ENCODE results near the gene LRRC57.

LRRC57 gene

DNA sequence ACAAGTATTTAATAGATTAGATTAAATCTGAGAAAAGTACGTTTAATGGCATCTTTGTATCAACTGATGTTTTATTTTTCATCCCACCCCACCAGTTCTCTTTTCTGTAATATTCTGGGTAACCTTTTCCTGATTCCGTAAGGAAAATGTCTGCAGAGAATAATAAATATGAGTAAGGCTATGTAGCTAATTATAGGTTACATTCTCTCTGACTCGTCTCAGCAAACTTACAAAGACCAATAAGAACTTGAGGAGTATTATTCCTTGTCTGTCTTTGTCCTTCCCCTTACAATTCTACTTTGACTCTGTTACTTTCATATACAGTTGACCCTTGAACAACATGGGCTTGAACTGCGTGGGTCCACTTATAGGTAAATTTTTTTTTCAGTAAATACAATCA, 41.1 kb downstream of the LRRC57 start:
- H3K23ac ChIP-seq (ENCODE audit: low read depth, low read length, poor library complexity): no peak overlapping the region
- no peak overlapping the region for H3K14ac ChIP-seq (ENCODE audit: low read length)
- no peak overlapping the region for H3K4ac ChIP-seq (ENCODE audit: low read length)
- no peak overlapping the region for H2BK120ac ChIP-seq (ENCODE audit: low read depth, low read length)
- H2AFZ ChIP-seq (ENCODE audit: low read length): no peak overlapping the region
- no peak for DNase-seq (ENCODE audit: low spot score)
- peaks cover 0 to 34% of the 10 kb centered on the region in 2 donors for H3K36me3 ChIP-seq (replicated peaks in 1 of 2; ENCODE audit: control insufficient read depth in 2 of 2, insufficient read depth in 2 of 2, low read length in 2 of 2)
- no peaks in the 10 kb centered on the region for H3K4me1 ChIP-seq (ENCODE audit: control insufficient read depth in 2 of 2, insufficient read depth in 1 of 2, low read depth in 1 of 2, low read length in 2 of 2)
- no peak overlapping the region for H2BK12ac ChIP-seq (ENCODE audit: low read length)
- H3K9ac ChIP-seq (ENCODE audit: low read depth, low read length, poor library complexity): no peak overlapping the region
- H2AK5ac ChIP-seq (ENCODE audit: low read depth, low read length): no peak overlapping the region
- H3K4me3 ChIP-seq (ENCODE audit: low read length in 2 of 2): no peak overlapping the region
- H3K27me3 ChIP-seq (ENCODE audit: control insufficient read depth in 3 of 3, insufficient read depth in 3 of 3, low read depth in 1 of 3, low read length in 3 of 3): no peaks in the 10 kb centered on the region
- H2BK15ac ChIP-seq (ENCODE audit: low read length): no peak overlapping the region
- H2BK5ac ChIP-seq (ENCODE audit: low read length): no peak overlapping the region
- no peaks in the 10 kb centered on the region for H3K9me3 ChIP-seq (replicated peaks in 1 of 2; ENCODE audit: control insufficient read depth in 2 of 2, insufficient read depth in 1 of 2, low read depth in 1 of 2, low read length in 2 of 2)
- H3K27ac ChIP-seq (replicated peaks; ENCODE audit: low read length): no peak overlapping the region
- H4K91ac ChIP-seq (ENCODE audit: low read depth, low read length, poor library complexity): no peak overlapping the region
- no CpG with 5 or more reads among the region's 4 CpGs for WGBS, 2 donors (ENCODE audit: extremely low coverage in 2 of 2, insufficient read length in 2 of 2, insufficient replicate concordance in 1 of 2)
- H3K4me2 ChIP-seq (ENCODE audit: insufficient read depth, low read length, poor library complexity, severe bottlenecking): no peak overlapping the region
- no peaks in the 10 kb centered on the region for H3K79me1 ChIP-seq (ENCODE audit: low read depth, low read length)
- H3K18ac ChIP-seq (ENCODE audit: low read length): no peak overlapping the region
- H4K8ac ChIP-seq (ENCODE audit: low read depth, low read length): no peak overlapping the region

GRCh38 chr15:42504631-42505030, 44.0 kb downstream of the LRRC57 start:
- Histone ChIP-seq H4K8ac (ENCODE audit: low read depth, low read length) (no peak overlapping the region), H3K23ac (ENCODE audit: low read depth, low read length, poor library complexity) (no peak overlapping the region), H3K4me1 (ENCODE audit: control insufficient read depth in 2 of 2, insufficient read depth in 1 of 2, low read depth in 1 of 2, low read length in 2 of 2) (no peaks in the 10 kb centered on the region), H3K36me3 (replicated peaks in 1 of 2; ENCODE audit: control insufficient read depth in 2 of 2, insufficient read depth in 2 of 2, low read length in 2 of 2) (peaks cover 0 to 12% of the 10 kb centered on the region in 2 donors), H2AK5ac (ENCODE audit: low read depth, low read length) (no peak overlapping the region), H3K4ac (ENCODE audit: low read length) (no peak overlapping the region), H3K4me2 (ENCODE audit: insufficient read depth, low read length, poor library complexity, severe bottlenecking) (no peak overlapping the region), H3K79me1 (ENCODE audit: low read depth, low read length) (no peaks in the 10 kb centered on the region), H3K4me3 (ENCODE audit: low read length in 2 of 2) (no peak overlapping the region), H3K14ac (ENCODE audit: low read length) (no peak overlapping the region), H2BK120ac (ENCODE audit: low read depth, low read length) (no peak overlapping the region), H4K91ac (ENCODE audit: low read depth, low read length, poor library complexity) (no peak overlapping the region), H3K18ac (ENCODE audit: low read length) (no peak overlapping the region), H3K9me3 (replicated peaks in 1 of 2; ENCODE audit: control insufficient read depth in 2 of 2, insufficient read depth in 1 of 2, low read depth in 1 of 2, low read length in 2 of 2) (no peaks in the 10 kb centered on the region), H2BK5ac (ENCODE audit: low read length) (no peak overlapping the region), H3K9ac (ENCODE audit: low read depth, low read length, poor library complexity) (no peak overlapping the region), H2BK12ac (ENCODE audit: low read length) (no peak overlapping the region), H3K27me3 (ENCODE audit: control insufficient read depth in 3 of 3, insufficient read depth in 3 of 3, low read depth in 1 of 3, low read length in 3 of 3) (no peaks in the 10 kb centered on the region), H3K27ac (replicated peaks; ENCODE audit: low read length) (no peak overlapping the region), H2BK15ac (ENCODE audit: low read length) (no peak overlapping the region), H2AFZ (ENCODE audit: low read length) (no peak overlapping the region)
- WGBS, 2 donors (ENCODE audit: extremely low coverage in 2 of 2, insufficient read length in 2 of 2, insufficient replicate concordance in 1 of 2): no CpG with 5 or more reads among the region's 3 CpGs
- no peak for DNase-seq (ENCODE audit: low spot score)

DNA sequence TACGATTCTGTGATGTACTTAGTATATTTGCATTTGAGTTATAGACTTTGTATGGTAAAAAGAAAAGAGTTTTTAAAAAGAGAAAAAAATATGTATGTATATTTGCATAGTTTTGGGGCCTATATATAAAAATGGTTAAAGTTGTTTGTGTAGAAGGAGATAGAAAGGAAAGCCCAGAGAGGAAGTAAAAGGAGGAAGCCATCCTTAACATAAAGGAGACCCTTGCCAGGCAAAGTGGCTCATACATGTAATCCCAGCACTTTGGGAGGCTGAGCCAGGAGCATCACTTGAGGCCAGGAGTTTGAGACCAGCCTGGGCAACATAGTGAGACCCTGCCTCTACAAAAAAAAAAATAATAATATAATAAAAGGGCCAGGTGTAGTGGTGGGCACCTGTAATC, 44.8 kb downstream of the LRRC57 start:
- Histone ChIP-seq H3K14ac (ENCODE audit: low read length) (no peak overlapping the region), H3K79me1 (ENCODE audit: low read depth, low read length) (no peaks in the 10 kb centered on the region), H3K27me3 (ENCODE audit: control insufficient read depth in 3 of 3, insufficient read depth in 3 of 3, low read depth in 1 of 3, low read length in 3 of 3) (no peaks in the 10 kb centered on the region), H3K4me3 (ENCODE audit: low read length in 2 of 2) (no peak overlapping the region), H2AK5ac (ENCODE audit: low read depth, low read length) (no peak overlapping the region), H3K4ac (ENCODE audit: low read length) (no peak overlapping the region), H2AFZ (ENCODE audit: low read length) (no peak overlapping the region), H4K8ac (ENCODE audit: low read depth, low read length) (no peak overlapping the region), H2BK15ac (ENCODE audit: low read length) (no peak overlapping the region), H3K4me1 (ENCODE audit: control insufficient read depth in 2 of 2, insufficient read depth in 1 of 2, low read depth in 1 of 2, low read length in 2 of 2) (no peaks in the 10 kb centered on the region), H4K91ac (ENCODE audit: low read depth, low read length, poor library complexity) (no peak overlapping the region), H2BK5ac (ENCODE audit: low read length) (no peak overlapping the region), H3K9ac (ENCODE audit: low read depth, low read length, poor library complexity) (no peak overlapping the region), H2BK12ac (ENCODE audit: low read length) (no peak overlapping the region), H3K27ac (replicated peaks; ENCODE audit: low read length) (no peak overlapping the region), H2BK120ac (ENCODE audit: low read depth, low read length) (no peak overlapping the region), H3K4me2 (ENCODE audit: insufficient read depth, low read length, poor library complexity, severe bottlenecking) (no peak overlapping the region), H3K36me3 (replicated peaks in 1 of 2; ENCODE audit: control insufficient read depth in 2 of 2, insufficient read depth in 2 of 2, low read length in 2 of 2) (peaks cover 0 to 19% of the 10 kb centered on the region in 2 donors), H3K9me3 (replicated peaks in 1 of 2; ENCODE audit: control insufficient read depth in 2 of 2, insufficient read depth in 1 of 2, low read depth in 1 of 2, low read length in 2 of 2) (no peaks in the 10 kb centered on the region), H3K18ac (ENCODE audit: low read length) (no peak overlapping the region), H3K23ac (ENCODE audit: low read depth, low read length, poor library complexity) (no peak overlapping the region)
- no peak for DNase-seq (ENCODE audit: low spot score)
- 100% methylated on average over 1 of the region's 1 CpG; no CpG with 5 or more reads in 1 of the 2 donors for WGBS, 2 donors (ENCODE audit: extremely low coverage in 2 of 2, insufficient read length in 2 of 2, insufficient replicate concordance in 1 of 2)

DNA sequence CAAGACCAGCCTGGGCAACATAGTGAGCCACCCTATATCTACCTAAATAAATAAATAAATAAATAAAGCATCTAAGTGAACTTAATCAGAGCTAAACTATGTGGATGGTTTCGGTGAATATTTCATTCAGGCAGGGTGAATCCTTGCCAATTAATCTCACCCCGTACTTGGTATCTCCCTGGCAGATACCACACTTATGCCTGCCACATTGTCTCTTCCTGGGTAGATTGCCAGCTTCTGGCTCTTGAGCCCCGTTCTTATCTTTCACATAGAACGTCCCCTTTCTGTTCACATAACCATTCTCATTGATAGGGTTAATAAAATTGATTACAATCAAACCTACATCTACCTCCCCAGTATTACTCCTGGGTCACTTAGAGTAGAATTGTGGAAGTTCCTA, 46.1 kb downstream of the LRRC57 start:
- no peak overlapping the region for H4K91ac ChIP-seq (ENCODE audit: low read depth, low read length, poor library complexity)
- DNase-seq (ENCODE audit: low spot score): no peak
- H2AK5ac ChIP-seq (ENCODE audit: low read depth, low read length): no peak overlapping the region
- H2BK120ac ChIP-seq (ENCODE audit: low read depth, low read length): no peak overlapping the region
- H3K9ac ChIP-seq (ENCODE audit: low read depth, low read length, poor library complexity): no peak overlapping the region
- H3K4me1 ChIP-seq (ENCODE audit: control insufficient read depth in 2 of 2, insufficient read depth in 1 of 2, low read depth in 1 of 2, low read length in 2 of 2): no peaks in the 10 kb centered on the region
- H4K8ac ChIP-seq (ENCODE audit: low read depth, low read length): no peak overlapping the region
- no peak overlapping the region for H3K14ac ChIP-seq (ENCODE audit: low read length)
- H3K9me3 ChIP-seq (replicated peaks in 1 of 2; ENCODE audit: control insufficient read depth in 2 of 2, insufficient read depth in 1 of 2, low read depth in 1 of 2, low read length in 2 of 2): no peaks in the 10 kb centered on the region
- H2BK12ac ChIP-seq (ENCODE audit: low read length): no peak overlapping the region
- no peak overlapping the region for H3K4ac ChIP-seq (ENCODE audit: low read length)
- no CpG with 5 or more reads among the region's 4 CpGs for WGBS, 2 donors (ENCODE audit: extremely low coverage in 2 of 2, insufficient read length in 2 of 2, insufficient replicate concordance in 1 of 2)
- H3K27me3 ChIP-seq (ENCODE audit: control insufficient read depth in 3 of 3, insufficient read depth in 3 of 3, low read depth in 1 of 3, low read length in 3 of 3): no peaks in the 10 kb centered on the region
- peaks cover 0 to 23% of the 10 kb centered on the region in 2 donors for H3K36me3 ChIP-seq (replicated peaks in 1 of 2; ENCODE audit: control insufficient read depth in 2 of 2, insufficient read depth in 2 of 2, low read length in 2 of 2)
- H3K4me3 ChIP-seq (ENCODE audit: low read length in 2 of 2): no peak overlapping the region
- no peak overlapping the region for H2BK15ac ChIP-seq (ENCODE audit: low read length)
- no peak overlapping the region for H2BK5ac ChIP-seq (ENCODE audit: low read length)
- H3K79me1 ChIP-seq (ENCODE audit: low read depth, low read length): no peaks in the 10 kb centered on the region
- H2AFZ ChIP-seq (ENCODE audit: low read length): no peak overlapping the region
- H3K4me2 ChIP-seq (ENCODE audit: insufficient read depth, low read length, poor library complexity, severe bottlenecking): no peak overlapping the region
- H3K27ac ChIP-seq (replicated peaks; ENCODE audit: low read length): no peak overlapping the region
- no peak overlapping the region for H3K18ac ChIP-seq (ENCODE audit: low read length)
- H3K23ac ChIP-seq (ENCODE audit: low read depth, low read length, poor library complexity): no peak overlapping the region

All from neuronal stem cell (in vitro differentiated cells).